SK-N-SH (cell line): ENCODE results near the gene GBX2. TPM values are rescaled to one million over a fixed set of nuclear protein-coding genes. Genes with fewer than 3 reads are reported as not detected.

Experiments used
- IRF3 ChIP-seq: fragments of 150-350 bp; IDR thresholded peaks from 2 replicates; pipeline ENCODE4 v1.6.1; 2016; ENCODE audit warnings: mild to moderate bottlenecking, low read depth, low read length
- JUND ChIP-seq: IDR thresholded peaks from 2 replicates; pipeline ENCODE4 v1.4.0; 2012
- RFX5 ChIP-seq: IDR thresholded peaks from 2 replicates; pipeline ENCODE4 v1.6.1; 2012; ENCODE audit warnings: mild to moderate bottlenecking, improper control_type of control experiment, low read length
- USF1 ChIP-seq: IDR thresholded peaks from 2 replicates; pipeline ENCODE4 v1.4.0; 2012; ENCODE audit warnings: low read depth, borderline replicate concordance
- USF2 ChIP-seq: fragments of 150-350 bp; IDR thresholded peaks from 2 replicates; pipeline ENCODE4 v1.6.1; 2017; ENCODE audit warnings: antibody characterized with exemption, low read length, low read depth, borderline replicate concordance
- polyA plus RNA-seq, 3 experiments: library from polyadenylated mRNA; depleted of rRNA; stranded (reverse); fragments of >200 nt; gene quantifications; 2 replicates each; pipeline ENCODE4 v1.2.3, GENCODE V29; 2012
- small RNA-seq, 7 experiments: library from RNA; depleted of rRNA; stranded (forward); fragments of <200 nt; gene quantifications; one replicate each; pipeline ENCODE3, GENCODE V24; 2012

GBX2 gene
- polyA plus RNA-seq, 1 of the 3 experiments (the other 2 are of a cell fraction): 0.16 TPM

GRCh38 chr2:236117401-236117800 is 50.8 kb downstream of the GBX2 start (continued):
- no peak for TF ChIP-seq IRF3
- TF ChIP-seq RFX5: no peak
- no peak for TF ChIP-seq JUND
- no peak for TF ChIP-seq USF1
- no peak for TF ChIP-seq USF2
- TF ChIP-seq, all 33 proteins: peak for 0

Small RNA genes lying within 50 kb of the gene (small RNA-seq; reads per million reads assigned to genes)
- gene RF00019 (0 reads per million in 7 experiments), gene RNU1-31P (0 reads per million in 7 experiments)

Other genes starting within 250 kb of the GBX2 start
- not detected in 2 replicates for gene ASB18, start 96.0 kb upstream of the GBX2 start, polyA plus RNA-seq (2012; rRNA removed)